Fibroblast of the aortic adventitia (primary cell): ENCODE results near the gene ASIC4. TPM values are rescaled to one million over a fixed set of nuclear protein-coding genes. Genes with fewer than 3 reads are reported as not detected.

Experiments used
- DNase-seq: peaks from one replicate; pipeline ENCODE4 v3.0.0-alpha.2; 2010; ENCODE audit warnings: low read depth
- H3K4me3 ChIP-seq: 2 replicates; pipeline ENCODE4 v1.5.1; 2011; ENCODE audit warnings: low read depth, mild to moderate bottlenecking, control low read depth, low read length, moderate library complexity
- CTCF ChIP-seq: IDR thresholded peaks from 2 replicates; pipeline ENCODE4 v1.5.1; 2011; ENCODE audit warnings: mild to moderate bottlenecking, low read length, control low read depth, inconsistent platforms; ENCODE audit not compliant: insufficient read depth
- total RNA-seq: library from RNA; depleted of rRNA; stranded (reverse); fragments of >200 nt; gene quantifications from 2 replicates; pipeline ENCODE4 v1.2.3, GENCODE V29; 2012; ENCODE audit warnings: low replicate concordance

Gene ASIC4
- not detected in 2 replicates for total RNA-seq

- H3K4me3 ChIP-seq = no peak within 1 kb of the TSS
- no peak for TF ChIP-seq CTCF
- DNase-seq = no peak
Observed at GRCh38 chr2:219514196-219514761, at the start of gene ASIC4. ASIC4 (plus strand) TSS chr2:219514482; CDS start chr2:219514725, 243 bp downstream.

GRCh38 chr2:219465659-219466561 lies 48.4 kb upstream of the ASIC4 start:
- H3K4me3 ChIP-seq = no peak overlapping the region
- TF ChIP-seq CTCF = no peak
- no peak for DNase-seq

- no peak overlapping the region for H3K4me3 ChIP-seq
- DNase-seq = no peak
- no peak for TF ChIP-seq CTCF
Observed at GRCh38 chr2:219466816-219467735, 47.2 kb upstream of the ASIC4 start.

GRCh38 chr2:219467736-219468075 lies 46.6 kb upstream of the ASIC4 start:
- DNase-seq = no peak
- H3K4me3 ChIP-seq = no peak overlapping the region
- TF ChIP-seq CTCF = no peak

- no peak overlapping the region for H3K4me3 ChIP-seq
Observed at GRCh38 chr2:219468410-219469185, 45.7 kb upstream of the ASIC4 start.

More at GRCh38 chr2:219468410-219469185, 45.7 kb upstream of the ASIC4 start:
- DNase-seq = no peak
- TF ChIP-seq CTCF = no peak
